ENCODE data around the gene DOK6. TPM values are rescaled to one million over a fixed set of nuclear protein-coding genes. Genes with fewer than 3 reads are reported as not detected.
A peak's percentile ranks its signal among the peaks of the same experiment; 100 is the strongest.

DOK6 gene
- total and polyA plus RNA-seq, 2 experiments from 2014 or later, result 0.29 to 0.42 TPM

GRCh38 chr18:69674292-69674877 lies 273.7 kb downstream of the DOK6 start (continued):
- TF ChIP-seq CTCF (conservative IDR thresholded peaks at IDR 0.05; ENCODE audit: low read depth in 2 of 2), result no peak

GRCh38 chr18:69674966-69675365 lies 274.3 kb downstream of the DOK6 start:
- no peak overlapping the region for H3K27ac Mint-ChIP-seq
- no peak overlapping the region for H3K4me3 ChIP-seq
- no peak overlapping the region for H3K4me2 ChIP-seq
- no peaks in the 10 kb centered on the region for H3K4me1 ChIP-seq (ENCODE audit: insufficient read depth)
- peaks cover 7% of the 10 kb centered on the region for H3K4me1 Mint-ChIP-seq
- no peak for TF ChIP-seq EZH2 (IDR thresholded peaks at IDR 0.05; ENCODE audit: low read depth, unreplicated experiment)
- TF ChIP-seq, protein P1, sequence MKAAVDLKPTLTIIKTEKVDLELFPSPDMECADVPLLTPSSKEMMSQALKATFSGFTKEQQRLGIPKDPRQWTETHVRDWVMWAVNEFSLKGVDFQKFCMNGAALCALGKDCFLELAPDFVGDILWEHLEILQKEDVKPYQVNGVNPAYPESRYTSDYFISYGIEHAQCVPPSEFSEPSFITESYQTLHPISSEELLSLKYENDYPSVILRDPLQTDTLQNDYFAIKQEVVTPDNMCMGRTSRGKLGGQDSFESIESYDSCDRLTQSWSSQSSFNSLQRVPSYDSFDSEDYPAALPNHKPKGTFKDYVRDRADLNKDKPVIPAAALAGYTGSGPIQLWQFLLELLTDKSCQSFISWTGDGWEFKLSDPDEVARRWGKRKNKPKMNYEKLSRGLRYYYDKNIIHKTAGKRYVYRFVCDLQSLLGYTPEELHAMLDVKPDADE (IDR thresholded peaks at IDR 0.05), result no peak
- no peaks in the 10 kb centered on the region for H3K27me3 Mint-ChIP-seq (ENCODE audit: insufficient read depth, low read depth, poor library complexity)
- H3K27me3 ChIP-seq (ENCODE audit: insufficient read depth), result no peaks in the 10 kb centered on the region
- H3K36me3 ChIP-seq (ENCODE audit: insufficient read depth), result no peaks in the 10 kb centered on the region
- no peaks in the 10 kb centered on the region for H3K9me3 Mint-ChIP-seq
- H3K4me3 Mint-ChIP-seq, result no peak overlapping the region
- no peaks in the 10 kb centered on the region for H3K79me2 ChIP-seq (replicated peaks; ENCODE audit: insufficient read depth)
- no peaks in the 10 kb centered on the region for H4K20me1 ChIP-seq (replicated peaks; ENCODE audit: insufficient read depth)
- peak overlapping the region; percentile 47; the same call in 1 of the 2 replicates for H2AFZ ChIP-seq
- H3K27ac ChIP-seq (ENCODE audit: low read depth), result no peak overlapping the region
- H3F3A ChIP-seq (replicated peaks; ENCODE audit: low read depth), result no peaks in the 10 kb centered on the region
- H3K36me3 Mint-ChIP-seq (ENCODE audit: low read depth), result no peaks in the 10 kb centered on the region
- ATAC-seq, result no peak
- no peaks in the 10 kb centered on the region for H3K9me2 ChIP-seq (ENCODE audit: insufficient read depth)
- no peak for DNase-seq (ENCODE audit: low spot score)

- no peaks in the 10 kb centered on the region for H3K27me3 ChIP-seq (ENCODE audit: insufficient read depth)
- no peaks in the 10 kb centered on the region for H3K79me2 ChIP-seq (replicated peaks; ENCODE audit: insufficient read depth)
- H3F3A ChIP-seq (replicated peaks; ENCODE audit: low read depth), result no peaks in the 10 kb centered on the region
- H4K20me1 ChIP-seq (replicated peaks; ENCODE audit: insufficient read depth), result no peaks in the 10 kb centered on the region
- H3K36me3 Mint-ChIP-seq (ENCODE audit: low read depth), result no peaks in the 10 kb centered on the region
- no peak overlapping the region for H3K4me3 ChIP-seq
- H3K9me3 Mint-ChIP-seq, result no peaks in the 10 kb centered on the region
- no peak for ATAC-seq
- H3K27ac Mint-ChIP-seq, result no peak overlapping the region
- H3K4me3 Mint-ChIP-seq, result no peak overlapping the region
- no peak for DNase-seq (ENCODE audit: low spot score)
- H3K4me2 ChIP-seq, result no peak overlapping the region
- H3K36me3 ChIP-seq (ENCODE audit: insufficient read depth), result no peaks in the 10 kb centered on the region
- H3K27me3 Mint-ChIP-seq (ENCODE audit: insufficient read depth, low read depth, poor library complexity), result no peaks in the 10 kb centered on the region
- H3K4me1 ChIP-seq (ENCODE audit: insufficient read depth), result peaks cover 12% of the 10 kb centered on the region
- no peak overlapping the region for H2AFZ ChIP-seq
- H3K27ac ChIP-seq (ENCODE audit: low read depth), result no peak overlapping the region
- H3K4me1 Mint-ChIP-seq, result peaks cover 29% of the 10 kb centered on the region
- no peaks in the 10 kb centered on the region for H3K9me2 ChIP-seq (ENCODE audit: insufficient read depth)
- TF ChIP-seq CREB1 (CRISPR knock-in tag; IDR thresholded peaks at IDR 0.05; ENCODE audit: low read depth) (no peak), ZNF462 (CRISPR knock-in tag; IDR thresholded peaks at IDR 0.05) (no peak), EZH2 (IDR thresholded peaks at IDR 0.05; ENCODE audit: low read depth, unreplicated experiment) (no peak), NANOG (IDR thresholded peaks at IDR 0.05; ENCODE audit: borderline replicate concordance) (no peak), ZNF331 (CRISPR knock-in tag; IDR thresholded peaks at IDR 0.05; ENCODE audit: low read depth) (no peak), POLR2AphosphoS5 (IDR thresholded peaks at IDR 0.05; ENCODE audit: low read depth) (no peak), ZNF114 (CRISPR knock-in tag; IDR thresholded peaks at IDR 0.05) (no peak), JUNB (IDR thresholded peaks at IDR 0.05; ENCODE audit: unreplicated experiment) (no peak)
- TF ChIP-seq, protein P1 (IDR thresholded peaks at IDR 0.05), result no peak
These were observed 276.9 kb downstream of the DOK6 start for GRCh38 chr18:69677595-69677994.
